HG03095 (cell line): ENCODE data around the gene CLASP1.

Source experiments
- ATAC-seq: cut with Tn5 transposase; IDR thresholded peaks from one replicate; pipeline ENCODE4 v1.9.1; 2021; ENCODE audit warnings: moderate library complexity; ENCODE audit not compliant: unreplicated experiment

The CLASP1 gene

GRCh38 chr2:121547646-121548045 lies 101.6 kb downstream of the CLASP1 start:
- no peak for ATAC-seq

DNA sequence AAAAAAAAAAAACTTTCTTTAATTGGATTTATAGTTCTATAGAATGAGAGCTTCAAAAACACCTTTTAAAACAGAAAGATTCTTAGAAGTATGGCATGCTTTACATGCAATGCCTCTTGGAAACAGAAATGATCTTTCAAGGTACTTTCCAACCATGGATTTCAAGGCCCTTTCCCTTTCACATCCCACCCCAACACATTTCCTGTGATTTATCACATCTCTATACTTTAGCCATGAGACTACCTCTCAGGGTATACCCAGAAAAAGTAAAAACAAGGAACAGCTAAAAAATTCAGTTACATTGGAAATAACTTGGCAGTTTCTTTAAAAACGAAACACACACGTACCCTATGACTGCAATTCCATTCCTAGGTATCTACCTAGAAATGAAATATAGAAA lies 103.3 kb downstream of the CLASP1 start:
- no peak for ATAC-seq

DNA sequence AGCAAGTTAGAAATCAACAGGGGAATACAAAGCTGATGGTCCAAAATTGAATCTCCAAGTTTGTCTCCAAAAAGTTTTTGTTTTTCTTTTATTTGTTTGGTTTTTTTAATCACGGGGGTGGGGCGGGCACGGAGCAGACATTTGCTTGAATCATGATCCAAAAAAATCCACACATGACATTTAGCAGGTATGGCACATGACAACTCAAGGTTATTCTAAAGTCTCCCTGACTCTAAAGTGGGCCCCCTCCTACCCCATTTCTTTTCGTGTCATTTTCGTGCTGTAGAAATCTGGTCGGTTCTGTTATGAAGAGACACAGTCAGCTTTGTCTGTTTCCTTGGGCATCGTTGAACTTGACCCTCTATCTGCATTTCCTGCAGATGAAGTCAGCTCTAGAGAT lies 104.0 kb downstream of the CLASP1 start:
- ATAC-seq, result no peak

DNA sequence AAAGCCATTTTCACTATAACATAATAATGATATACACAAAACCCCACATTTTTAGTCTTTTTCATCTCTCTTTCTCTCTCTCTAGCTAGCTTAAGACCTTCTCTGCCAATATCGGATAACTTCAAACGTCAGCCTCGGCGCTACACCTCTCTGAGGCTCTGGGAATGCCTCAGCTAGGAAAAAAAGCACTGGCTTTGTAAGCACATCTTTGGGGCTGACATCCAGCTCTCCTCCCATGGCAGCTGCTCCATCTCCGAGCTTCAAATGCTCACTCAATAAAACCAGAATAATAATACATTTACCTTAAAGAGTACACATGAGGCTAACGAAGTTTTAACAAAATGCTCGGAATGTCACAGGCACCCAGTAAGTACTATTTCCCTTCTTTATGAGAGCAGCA lies 107.8 kb downstream of the CLASP1 start:
- no peak for ATAC-seq

DNA sequence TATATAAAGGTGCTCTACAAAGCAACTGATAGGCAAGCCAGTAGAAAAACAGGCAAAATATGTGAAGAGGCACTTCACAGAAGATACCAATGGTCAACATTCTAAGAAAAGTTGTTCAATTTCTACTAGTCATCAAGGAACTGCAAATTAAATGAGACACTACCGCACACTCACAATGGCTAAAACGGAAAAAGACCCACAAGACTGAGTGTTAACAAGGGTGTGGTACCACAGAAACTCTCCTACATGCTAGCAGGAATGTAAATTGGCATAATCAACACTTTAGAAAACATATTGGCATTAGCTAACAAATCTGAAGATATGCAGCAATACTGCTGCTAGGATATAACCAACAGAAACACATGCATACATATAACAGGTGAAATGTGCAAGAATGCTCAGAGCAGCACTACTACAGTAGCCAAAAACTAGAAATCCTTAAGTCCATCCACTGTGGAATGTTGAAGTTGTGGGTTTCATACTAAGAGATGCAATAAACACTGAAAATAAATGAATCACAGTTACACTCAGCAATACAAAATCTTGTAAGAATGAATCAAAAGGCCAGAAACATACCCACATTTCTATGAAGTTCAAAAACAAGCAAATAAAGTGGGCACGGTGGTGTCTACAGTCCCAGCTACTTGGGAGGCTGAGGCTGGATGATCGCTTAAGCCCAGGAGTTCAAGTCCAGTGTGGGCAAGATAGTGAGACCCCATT lies 109.4 kb downstream of the CLASP1 start:
- ATAC-seq, result no peak

DNA sequence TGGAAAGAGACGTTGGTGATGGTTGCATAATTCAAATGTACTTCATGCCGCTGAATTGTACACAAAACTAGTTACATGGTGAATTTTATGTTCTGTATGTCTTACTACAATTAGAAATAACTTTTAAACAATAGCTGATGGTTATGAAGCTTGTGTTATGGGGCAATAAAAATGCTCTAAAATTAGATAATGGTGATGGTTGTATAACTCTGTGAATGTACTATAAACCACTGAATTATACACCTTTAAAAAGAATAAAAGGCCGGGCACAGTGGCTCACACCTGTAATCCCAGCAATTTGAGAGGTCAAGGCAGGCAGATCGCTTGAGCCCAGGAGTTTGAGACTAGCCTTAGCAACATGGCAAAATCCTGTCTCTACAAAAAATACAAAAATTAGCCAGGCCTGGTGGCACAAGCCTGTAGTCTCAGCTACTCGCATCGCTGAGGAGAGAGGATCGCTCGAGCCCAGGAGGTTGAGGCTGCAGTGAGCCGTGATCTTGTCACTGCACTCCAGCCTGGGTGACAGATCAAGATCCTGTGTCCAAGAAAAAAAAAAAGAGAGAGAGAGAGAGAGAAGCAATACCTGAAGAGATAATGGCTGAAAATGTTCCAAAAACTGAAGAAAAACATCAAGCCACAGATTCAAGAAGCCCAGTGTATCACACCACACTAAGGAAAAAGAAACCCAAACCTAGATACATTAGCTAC lies 112.3 kb downstream of the CLASP1 start:
- ATAC-seq, result no peak

DNA sequence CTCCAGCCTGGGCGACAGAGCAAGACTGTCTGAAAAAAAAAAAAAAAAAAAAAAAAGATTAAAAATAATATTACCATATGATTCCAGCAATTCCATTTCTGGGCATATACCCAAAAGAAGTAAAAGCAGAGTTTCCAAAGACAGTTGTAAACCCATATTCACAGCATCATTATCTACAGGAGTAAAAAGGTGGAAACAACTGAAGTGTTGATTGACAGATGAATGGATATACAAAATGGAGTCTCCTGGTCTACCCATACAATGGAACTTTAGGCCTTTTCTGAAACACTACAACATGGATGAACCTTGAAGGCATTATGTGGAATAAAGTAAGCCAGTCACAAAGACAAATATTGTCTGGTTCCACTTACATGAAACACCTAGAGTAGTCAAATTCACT lies 112.9 kb downstream of the CLASP1 start:
- ATAC-seq, result no peak

DNA sequence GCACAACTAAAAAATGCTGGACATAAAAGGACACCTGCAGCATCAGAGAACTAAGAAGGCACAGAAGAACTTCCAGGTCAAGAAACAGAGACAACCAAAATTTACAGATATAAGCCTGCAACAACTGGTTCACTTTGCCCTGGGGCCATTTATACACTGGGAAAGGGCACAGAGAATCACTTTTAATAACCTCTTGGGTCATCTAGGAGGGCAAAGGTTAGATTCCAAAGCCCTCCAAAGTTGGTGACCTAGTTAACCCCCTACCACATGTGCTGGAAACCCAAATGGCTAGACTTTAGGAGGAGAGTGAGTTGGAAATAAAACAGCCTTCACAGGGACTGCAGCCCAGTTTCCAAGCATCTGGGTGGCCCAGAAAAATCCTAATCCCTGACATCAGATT lies 115.3 kb downstream of the CLASP1 start:
- no peak for ATAC-seq

GRCh38 chr2:121532894-121533293 lies 116.4 kb downstream of the CLASP1 start:
- ATAC-seq, result no peak

GRCh38 chr2:121532347-121532766 lies 116.9 kb downstream of the CLASP1 start:
- ATAC-seq, result no peak

GRCh38 chr2:121530212-121530705 lies 119.0 kb downstream of the CLASP1 start:
- peak; percentile 56 for ATAC-seq

GRCh38 chr2:121529439-121530211 lies 119.6 kb downstream of the CLASP1 start:
- ATAC-seq, result peak; percentile 9

DNA sequence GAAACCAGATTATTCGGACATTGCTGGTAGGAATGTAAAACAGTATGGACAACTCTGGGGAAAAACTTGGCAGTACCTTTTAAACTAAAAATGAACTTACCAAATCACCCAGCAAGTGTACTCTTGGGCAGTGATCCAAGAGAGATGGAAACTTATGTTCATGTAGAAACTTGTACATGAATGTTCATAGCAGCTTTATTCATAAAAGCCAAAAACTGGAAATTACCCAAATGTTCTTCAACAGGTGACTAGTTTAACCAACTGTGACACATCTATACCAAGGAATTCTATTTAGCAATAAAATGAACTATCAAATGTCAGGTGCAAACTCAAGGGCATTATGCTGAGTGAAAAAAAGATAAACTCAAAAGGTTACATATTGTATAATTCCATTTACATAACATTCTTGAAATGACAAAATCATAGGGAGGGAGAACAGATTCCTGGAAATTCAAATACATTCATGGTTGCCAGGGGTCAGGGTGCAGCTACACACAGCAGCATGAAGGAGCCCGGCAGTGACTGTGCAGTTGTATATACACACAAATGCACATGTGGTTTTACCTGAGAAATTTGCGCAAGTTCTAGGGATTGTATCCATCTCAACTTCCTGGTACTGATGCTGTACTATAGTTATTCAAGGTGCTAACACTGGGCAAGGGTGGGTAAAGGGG lies 122.1 kb downstream of the CLASP1 start:
- no peak for ATAC-seq

DNA sequence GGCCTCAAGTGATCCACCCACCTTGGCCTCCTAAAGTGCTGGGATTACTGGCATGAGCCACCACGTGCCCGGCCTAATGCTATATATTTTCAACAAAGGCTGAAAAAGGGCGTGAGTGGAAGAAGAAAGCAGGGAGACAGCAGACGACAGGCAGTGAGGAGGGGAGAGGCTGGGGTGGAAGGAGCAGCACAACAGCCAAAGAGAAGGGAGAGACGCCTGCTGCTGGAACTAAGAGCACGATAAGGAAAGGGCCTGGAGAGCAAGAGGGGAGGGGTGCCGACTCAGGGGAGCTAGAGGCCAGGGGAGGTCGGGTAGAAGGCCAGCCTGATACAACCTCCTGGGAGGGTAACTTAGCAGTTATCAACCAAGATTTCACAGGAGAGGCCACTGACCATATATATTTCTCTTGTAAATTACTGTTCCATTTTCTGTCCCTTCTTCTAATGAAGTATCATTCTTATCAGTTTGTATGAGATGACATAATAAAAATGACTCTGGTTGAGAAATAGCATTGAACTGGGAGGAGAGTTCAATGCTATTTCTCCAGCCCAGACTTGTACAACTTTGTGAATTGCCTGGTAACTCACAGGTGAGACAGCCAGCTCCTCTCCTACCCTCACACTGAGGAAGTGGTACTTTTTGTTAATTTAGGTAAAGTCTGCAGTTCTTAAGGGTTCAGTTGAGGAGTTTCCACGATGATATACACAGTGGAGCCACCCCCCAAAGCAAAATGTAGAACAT lies 124.4 kb downstream of the CLASP1 start:
- ATAC-seq, result no peak

GRCh38 chr2:121521359-121521758 lies 127.9 kb downstream of the CLASP1 start:
- ATAC-seq, result no peak

GRCh38 chr2:121520641-121520994 lies 128.6 kb downstream of the CLASP1 start:
- ATAC-seq, result no peak

GRCh38 chr2:121519732-121520640 lies 129.3 kb downstream of the CLASP1 start:
- ATAC-seq, result no peak

DNA sequence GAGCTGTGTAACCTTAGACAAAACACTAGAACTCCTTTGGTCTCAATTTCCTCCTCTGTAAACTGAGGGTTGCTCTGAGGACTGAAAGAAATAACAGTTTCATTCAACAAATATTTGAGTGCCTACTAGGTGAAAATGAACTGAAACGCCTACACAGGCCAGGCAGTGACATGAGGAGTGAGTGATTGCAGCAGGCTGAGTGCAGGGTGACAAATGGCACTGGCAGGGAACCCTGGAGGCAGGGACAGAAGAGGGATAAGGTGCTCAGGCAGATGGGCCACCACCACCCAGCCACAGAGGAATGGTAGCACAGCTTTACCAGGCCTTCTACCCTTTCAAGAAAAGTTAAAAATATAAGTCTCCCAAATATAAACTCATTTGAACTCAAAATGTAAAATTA lies 130.1 kb downstream of the CLASP1 start:
- ATAC-seq, result no peak

- no peak for ATAC-seq
These were observed 135.5 kb downstream of the CLASP1 start for GRCh38 chr2:121513597-121514333.
